ENCODE results near the gene GABBR2.

- TF ChIP-seq CTCF (conservative IDR thresholded peaks at IDR 0.05; ENCODE audit: low read length): no peak
- no peak for TF ChIP-seq EZH2phosphoT487 (IDR thresholded peaks at IDR 0.05; ENCODE audit: borderline replicate concordance, low read depth, low read length)
Observed at GRCh38 chr9:98445576-98445975, 263.2 kb downstream of the GABBR2 start.
